PC-9 (cell line): ENCODE measurements around the gene MTG2. TPM values are rescaled to one million over a fixed set of nuclear protein-coding genes. Genes with fewer than 3 reads are reported as not detected.

Source experiments
- BruUV-seq: library from RNA; stranded (reverse); fragments of 400-500 nt; replicated peaks from 2 replicates; lab custom pipeline; 2021; lab: Mats Ljungman, UMichigan
- CTCF ChIA-PET: fragments of 300-600 bp; sonication (Branson Sonifier 250); formaldehyde crosslinking; loops from one replicate; lab custom pipeline; 2022; ENCODE audit warnings: antibody characterized with exemption; lab: Charles Lee
- POLR2A ChIA-PET: fragments of 300-600 bp; sonication (Branson Sonifier 250); formaldehyde crosslinking; loops from one replicate; lab custom pipeline; 2022; ENCODE audit warnings: antibody characterized with exemption; ENCODE audit not compliant: unreplicated experiment; lab: Charles Lee
- DNase-seq, 2 experiments: peaks; one replicate each; pipeline versions ENCODE4 v3.0.0 to v3.0.0-alpha.2; 2015 to 2022; ENCODE audit warnings: mixed read lengths in 1 of 2
- H2AFZ ChIP-seq: fragments of 200-600 bp; sonication (generic); 2 replicates; pipeline ENCODE4 v1.8.1; 2017; ENCODE audit warnings: antibody characterized with exemption
- H3F3A ChIP-seq: fragments of 200-600 bp; sonication (generic); 2 replicates; pipeline ENCODE4 v1.8.1; 2017; ENCODE audit warnings: antibody characterized with exemption, mild to moderate bottlenecking, low read depth; ENCODE audit not compliant: insufficient read depth
- H3K27ac ChIP-seq: fragments of 200-600 bp; sonication (generic); 2 replicates; pipeline ENCODE4 v1.6.1; 2016; ENCODE audit warnings: mixed run types
- H3K27me3 ChIP-seq: fragments of 200-600 bp; sonication (generic); 2 replicates; pipeline ENCODE4 v1.6.1; 2016; ENCODE audit warnings: low read depth, mixed run types; ENCODE audit not compliant: insufficient read depth
- H3K36me3 ChIP-seq: fragments of 200-600 bp; sonication (generic); 2 replicates; pipeline ENCODE4 v1.6.1; 2016; ENCODE audit warnings: low read depth, mixed run types
- H3K4me1 ChIP-seq: fragments of 200-600 bp; sonication (generic); replicated peaks from 2 replicates; pipeline ENCODE4 v1.6.1; 2016; ENCODE audit warnings: mixed run types; ENCODE audit not compliant: insufficient read depth
- H3K4me2 ChIP-seq: fragments of 200-600 bp; sonication (generic); 2 replicates; pipeline ENCODE4 v1.6.1; 2017; ENCODE audit warnings: mixed run types
- H3K4me3 ChIP-seq: fragments of 200-600 bp; sonication (generic); 2 replicates; pipeline ENCODE4 v1.6.1; 2016; ENCODE audit warnings: mixed run types
- H3K79me2 ChIP-seq: fragments of 200-600 bp; sonication (generic); 2 replicates; pipeline ENCODE4 v1.6.1; 2017; ENCODE audit warnings: low read depth, mixed run types
- H3K9me2 ChIP-seq: fragments of 200-600 bp; sonication (generic); 2 replicates; pipeline ENCODE4 v1.8.1; 2017; ENCODE audit warnings: mild to moderate bottlenecking; ENCODE audit not compliant: insufficient read depth
- H3K9me3 ChIP-seq: fragments of 200-600 bp; sonication (generic); 2 replicates; pipeline ENCODE4 v1.8.1; 2016; ENCODE audit warnings: low read depth; ENCODE audit not compliant: insufficient read depth
- H4K20me1 ChIP-seq: fragments of 200-600 bp; sonication (generic); 2 replicates; pipeline ENCODE4 v1.8.1; 2017; ENCODE audit not compliant: insufficient read depth
- CTCF ChIP-seq: fragments of 200-600 bp; sonication (generic); conservative IDR thresholded peaks from 2 replicates; pipeline ENCODE4 v1.6.1; 2017; ENCODE audit warnings: mixed run types, antibody characterized with exemption, mild to moderate bottlenecking, moderate library complexity
- EZH2 ChIP-seq: fragments of 200-600 bp; sonication (generic); IDR thresholded peaks from 2 replicates; pipeline ENCODE4 v1.8.0; 2017; ENCODE audit warnings: antibody characterized with exemption, low read depth
- intact Hi-C: fragments of 100-400 bp; cut with micrococcal nuclease; formaldehyde crosslinking; loops from one replicate; pipeline ENCODE4 v1.10.0; 2022; ENCODE audit not compliant: unreplicated experiment
- total RNA-seq: library from RNA; stranded (reverse); gene quantifications from 2 replicates; pipeline ENCODE4 v1.2.3, GENCODE V29; 2021

MTG2 gene
- total RNA-seq, 1 experiment from 2014 or later, result 58.1 TPM

GRCh38 chr20:62167474-62167873, 15.4 kb upstream of the MTG2 start:
- Histone ChIP-seq H3K4me3 (no peak overlapping the region), H3K9me2 (no peaks in the 10 kb centered on the region), H3K79me2 (no peaks in the 10 kb centered on the region), H3K27me3 (no peaks in the 10 kb centered on the region), H3K4me2 (no peak overlapping the region), H3F3A (peaks cover 4% of the 10 kb centered on the region), H4K20me1 (peaks cover 5% of the 10 kb centered on the region; the same call in 1 of the 2 replicates), H2AFZ (no peak overlapping the region), H3K36me3 (no peaks in the 10 kb centered on the region), H3K4me1 (no peaks in the 10 kb centered on the region), H3K9me3 (no peaks in the 10 kb centered on the region), H3K27ac (no peak overlapping the region)
- TF ChIP-seq EZH2 (no peak), CTCF (no peak)
- intact Hi-C loops, result no loop called here
- ChIA-PET POLR2A (no interaction called here), CTCF (interaction anchor here (0.7 kb wide), 1 partner anchor 156 kb away, joined by 18 read pairs; no protein-coding TSS in a partner anchor)
- BruUV-seq, result no TSS peak
- DNase-seq, result no peak

- Histone ChIP-seq H3K4me2 (no peak overlapping the region), H3K27me3 (no peaks in the 10 kb centered on the region), H4K20me1 (peaks cover under 1% of the 10 kb centered on the region; the same call in 1 of the 2 replicates), H3K9me3 (no peaks in the 10 kb centered on the region), H3K27ac (no peak overlapping the region), H3K4me1 (no peaks in the 10 kb centered on the region), H3K9me2 (no peaks in the 10 kb centered on the region), H3F3A (peaks cover 4% of the 10 kb centered on the region), H3K36me3 (no peaks in the 10 kb centered on the region), H3K79me2 (no peaks in the 10 kb centered on the region), H2AFZ (no peak overlapping the region), H3K4me3 (no peak overlapping the region)
- DNase-seq, result no peak
- BruUV-seq, result no TSS peak
- ChIA-PET CTCF (no interaction called here), POLR2A (no interaction called here)
- TF ChIP-seq EZH2, result no peak
- no peak for TF ChIP-seq CTCF
- intact Hi-C loops, result no loop called here
Observed at GRCh38 chr20:62168061-62168460, 14.8 kb upstream of the MTG2 start.

- Histone ChIP-seq H3F3A (peaks cover 4% of the 10 kb centered on the region), H3K27me3 (no peaks in the 10 kb centered on the region), H3K4me3 (no peak overlapping the region), H2AFZ (no peak overlapping the region), H3K4me1 (no peaks in the 10 kb centered on the region), H4K20me1 (no peaks in the 10 kb centered on the region; the same call in 1 of the 2 replicates), H3K9me3 (no peaks in the 10 kb centered on the region), H3K4me2 (no peak overlapping the region), H3K27ac (no peak overlapping the region), H3K79me2 (no peaks in the 10 kb centered on the region), H3K9me2 (no peaks in the 10 kb centered on the region), H3K36me3 (no peaks in the 10 kb centered on the region)
- ChIA-PET CTCF (no interaction called here), POLR2A (no interaction called here)
- no peak for DNase-seq
- intact Hi-C loops, result no loop called here
- no TSS peak for BruUV-seq
- TF ChIP-seq EZH2 (no peak), CTCF (no peak)
Observed at GRCh38 chr20:62168890-62169435, 13.9 kb upstream of the MTG2 start.
